ENCODE results near the gene MMP20.

DNA sequence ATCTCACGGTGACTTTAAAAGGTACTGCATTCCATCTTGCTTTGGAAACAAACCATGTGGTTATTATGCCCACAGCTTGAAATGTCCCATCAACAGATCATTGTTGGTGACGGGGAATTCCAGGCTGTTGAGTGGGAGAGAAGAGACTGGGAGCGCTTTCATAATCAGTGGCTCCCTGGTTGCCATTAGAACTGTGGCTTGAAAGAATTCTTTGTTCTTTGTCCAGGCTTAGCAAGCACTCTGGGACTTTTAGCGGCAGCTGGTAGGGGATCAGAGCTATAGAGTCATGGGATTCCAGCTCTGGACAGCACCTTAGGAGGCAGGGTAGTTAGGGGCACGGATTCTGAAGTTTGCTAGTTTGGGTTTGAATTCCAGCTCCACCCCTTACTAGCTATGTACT lies 22.0 kb downstream of the MMP20 start:
- TF ChIP-seq CTCF (IDR thresholded peaks at IDR 0.05), result no peak
- TF ChIP-seq EP300 (IDR thresholded peaks at IDR 0.05; ENCODE audit: low read depth), result no peak
